Fibroblast of mammary gland (primary cell): Measurements from ENCODE around the gene KRT76.

Experiments used
- DNase-seq: peaks from one replicate; pipeline ENCODE4 v3.0.0-alpha.2; 2010; ENCODE audit warnings: low read depth
- H3K4me3 ChIP-seq: 2 replicates; pipeline ENCODE4 v1.5.1; 2011; ENCODE audit warnings: low read depth, mild to moderate bottlenecking, low read length, moderate library complexity; ENCODE audit not compliant: control insufficient read depth
- TF ChIP-seq, protein P1 (sequence below): conservative IDR thresholded peaks from 2 replicates; pipeline ENCODE4 v1.5.1; 2011; ENCODE audit warnings: low read depth, low read length, inconsistent platforms; ENCODE audit not compliant: control insufficient read depth, insufficient read depth

Gene KRT76

DNA sequence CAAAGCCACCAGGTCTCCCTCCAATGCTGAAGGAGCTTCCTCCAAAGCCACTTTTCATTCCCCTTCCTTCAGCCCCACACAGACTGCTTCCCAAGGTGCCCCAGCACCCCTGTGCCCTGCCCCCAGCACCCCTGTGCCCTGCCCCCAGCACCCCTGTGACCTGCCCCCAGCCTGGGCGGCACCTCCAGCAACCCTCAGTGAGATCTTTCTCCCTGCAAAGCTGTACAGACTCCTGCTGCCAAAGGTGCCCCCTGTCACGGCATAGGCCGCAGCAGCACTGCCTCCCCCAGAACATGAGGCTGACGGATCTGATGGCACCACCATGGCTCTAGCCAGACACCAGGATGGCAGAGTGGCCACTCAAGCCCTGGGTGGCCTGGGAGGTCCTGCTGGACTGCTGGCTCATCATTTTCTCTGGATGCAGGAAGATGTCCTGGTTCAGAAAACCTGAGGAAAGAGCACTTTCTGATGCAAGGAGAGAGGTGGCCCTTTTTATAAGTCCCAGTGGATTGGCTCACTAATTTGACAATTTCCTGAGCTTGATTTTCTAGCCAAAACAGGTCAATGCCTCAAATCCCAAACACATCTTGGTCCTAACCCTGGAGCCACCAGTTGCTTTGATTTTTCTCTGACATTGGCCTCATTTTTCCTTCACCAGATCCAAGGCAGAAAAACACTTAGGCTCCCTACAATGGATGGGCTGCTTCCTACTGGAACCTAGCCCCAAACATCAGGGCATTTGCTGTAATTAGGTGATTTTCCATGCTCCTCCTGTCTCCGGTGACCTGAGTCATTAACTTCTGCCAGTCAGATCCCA, 41.1 kb downstream of the KRT76 start:
- H3K4me3 ChIP-seq: no peak overlapping the region
- TF ChIP-seq, protein P1, sequence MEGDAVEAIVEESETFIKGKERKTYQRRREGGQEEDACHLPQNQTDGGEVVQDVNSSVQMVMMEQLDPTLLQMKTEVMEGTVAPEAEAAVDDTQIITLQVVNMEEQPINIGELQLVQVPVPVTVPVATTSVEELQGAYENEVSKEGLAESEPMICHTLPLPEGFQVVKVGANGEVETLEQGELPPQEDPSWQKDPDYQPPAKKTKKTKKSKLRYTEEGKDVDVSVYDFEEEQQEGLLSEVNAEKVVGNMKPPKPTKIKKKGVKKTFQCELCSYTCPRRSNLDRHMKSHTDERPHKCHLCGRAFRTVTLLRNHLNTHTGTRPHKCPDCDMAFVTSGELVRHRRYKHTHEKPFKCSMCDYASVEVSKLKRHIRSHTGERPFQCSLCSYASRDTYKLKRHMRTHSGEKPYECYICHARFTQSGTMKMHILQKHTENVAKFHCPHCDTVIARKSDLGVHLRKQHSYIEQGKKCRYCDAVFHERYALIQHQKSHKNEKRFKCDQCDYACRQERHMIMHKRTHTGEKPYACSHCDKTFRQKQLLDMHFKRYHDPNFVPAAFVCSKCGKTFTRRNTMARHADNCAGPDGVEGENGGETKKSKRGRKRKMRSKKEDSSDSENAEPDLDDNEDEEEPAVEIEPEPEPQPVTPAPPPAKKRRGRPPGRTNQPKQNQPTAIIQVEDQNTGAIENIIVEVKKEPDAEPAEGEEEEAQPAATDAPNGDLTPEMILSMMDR: no peak
- no peak for DNase-seq

DNA sequence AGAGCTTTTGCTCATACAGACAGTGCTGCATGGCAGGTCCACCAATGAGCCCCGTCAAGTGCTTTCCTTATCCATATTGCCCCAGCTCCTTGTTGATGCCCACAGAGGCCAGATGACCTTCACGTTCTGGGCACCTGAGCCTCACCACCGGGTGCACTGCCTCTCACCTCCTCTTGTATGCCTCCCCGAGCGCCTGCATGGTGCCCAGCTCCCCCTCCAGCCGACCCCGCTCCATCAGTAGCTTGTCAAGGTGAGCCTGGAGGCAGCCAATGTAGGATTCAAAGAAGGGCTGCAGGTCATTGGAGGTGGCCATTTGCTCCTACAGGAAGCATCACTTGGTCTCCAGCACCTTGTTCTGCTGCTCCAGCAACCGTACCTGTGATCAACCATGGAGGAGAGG, 42.0 kb downstream of the KRT76 start:
- DNase-seq: no peak
- TF ChIP-seq, protein P1: no peak
- H3K4me3 ChIP-seq: no peak overlapping the region

DNA sequence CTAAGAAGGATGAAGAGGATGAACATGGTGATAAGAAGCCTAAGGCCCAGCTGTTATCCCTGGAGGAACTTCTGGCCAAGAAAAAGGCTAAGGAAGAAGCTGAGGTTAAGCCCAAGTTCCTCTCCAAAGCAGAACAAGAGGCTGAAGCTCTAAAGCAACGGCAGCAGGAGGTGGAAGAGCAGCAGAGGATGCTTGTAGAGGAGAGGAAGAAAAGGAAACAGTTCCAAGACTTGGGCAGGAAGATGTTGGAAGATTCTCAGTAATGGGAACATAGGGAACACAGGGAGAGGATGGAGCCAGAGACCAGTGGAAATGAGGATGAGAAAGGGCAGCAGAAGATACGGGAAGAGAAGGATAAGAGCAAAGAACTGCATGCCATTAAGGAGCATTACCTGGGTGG, 46.4 kb downstream of the KRT76 start:
- H3K4me3 ChIP-seq: no peak overlapping the region
- DNase-seq: no peak
- TF ChIP-seq, protein P1: no peak

DNA sequence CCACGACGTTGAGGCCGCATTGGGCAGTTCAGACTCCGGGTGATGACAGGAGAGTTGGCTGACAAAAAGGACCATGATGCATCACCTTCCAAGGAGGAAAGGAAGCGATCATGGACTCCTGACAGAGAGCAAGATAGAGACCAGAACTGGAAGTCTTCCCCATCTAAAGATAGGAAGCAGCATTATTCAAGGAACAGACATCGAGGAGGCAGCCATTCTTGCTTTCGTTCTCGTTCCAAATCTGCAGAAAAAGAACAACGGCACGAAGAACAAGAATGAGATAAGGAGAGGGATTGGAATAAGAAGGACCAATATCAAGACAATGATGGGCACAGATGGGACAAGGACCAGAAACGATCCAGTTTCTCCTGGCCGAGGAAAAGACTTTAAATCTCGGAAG, 46.8 kb downstream of the KRT76 start:
- TF ChIP-seq, protein P1: no peak
- no peak for DNase-seq
- H3K4me3 ChIP-seq: no peak overlapping the region

DNA sequence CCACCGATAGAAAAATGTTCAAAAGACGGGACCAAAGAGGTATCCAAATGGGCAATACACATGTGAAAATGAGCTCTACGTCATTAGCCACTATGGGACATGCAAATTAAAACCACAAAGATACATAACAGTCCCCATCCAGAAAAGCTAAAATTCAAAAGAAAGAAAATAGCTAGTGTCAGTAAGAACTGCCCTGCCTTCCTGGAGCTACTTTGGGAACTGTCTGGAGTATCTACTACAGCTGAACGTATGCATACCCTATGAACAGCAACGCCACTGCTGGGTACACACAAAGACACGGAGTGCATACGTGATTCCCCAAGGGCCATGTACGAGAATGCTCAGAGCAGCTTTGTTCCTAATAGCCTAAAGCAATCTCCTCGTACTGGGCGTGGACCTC, 48.0 kb downstream of the KRT76 start:
- DNase-seq: no peak
- TF ChIP-seq, protein P1: no peak

DNA sequence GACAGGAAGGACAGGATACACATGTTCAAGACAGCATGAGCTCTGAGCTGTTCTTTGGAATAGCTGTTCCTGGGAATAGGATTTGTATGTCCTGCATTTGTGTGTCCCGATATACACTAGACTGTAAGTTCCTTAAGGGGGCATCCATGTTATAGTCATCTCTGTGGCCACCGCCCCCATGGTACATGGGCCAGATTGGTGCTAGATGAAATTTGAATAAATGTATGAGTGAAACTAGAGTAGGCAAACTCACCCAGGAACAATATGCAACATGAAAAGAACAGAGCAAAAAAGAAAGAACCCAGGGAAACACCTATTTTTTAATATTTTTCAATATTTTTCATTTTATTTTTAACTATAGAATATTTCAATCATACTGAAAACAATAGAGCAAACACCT, 48.8 kb downstream of the KRT76 start:
- TF ChIP-seq, protein P1: no peak
- DNase-seq: no peak
- no peak overlapping the region for H3K4me3 ChIP-seq

More for the DNA sequence above, 48.0 kb downstream of the KRT76 start:
- no peak overlapping the region for H3K4me3 ChIP-seq
